HepG2 (cell line): Measurements from ENCODE around the gene ZNF697. TPM values are rescaled to one million over a fixed set of nuclear protein-coding genes. Genes with fewer than 3 reads are reported as not detected.
A peak's percentile ranks its signal among the peaks of the same experiment; 100 is the strongest.

Experiments
- CREM ChIP-seq, 2 experiments: sonication (generic) in 1 of 2; formaldehyde crosslinking in 1 of 2; IDR thresholded peaks; 2 replicates each; pipeline versions ENCODE4 v1.4.0 to v1.6.1; 2016 to 2020; ENCODE audit warnings: antibody characterized with exemption in 1 of 2, mild to moderate bottlenecking in 1 of 2, missing genetic modification reagents in 1 of 2
- HIC2 ChIP-seq: sonication (generic); formaldehyde crosslinking; IDR thresholded peaks from 2 replicates; pipeline ENCODE4 v1.9.0; 2022; ENCODE audit warnings: low read depth, missing genetic modification reagents
- HOMEZ ChIP-seq: IDR thresholded peaks from 2 replicates; pipeline ENCODE4 v1.6.1; 2016; ENCODE audit warnings: low read depth
- MEIS1 ChIP-seq: sonication (generic); formaldehyde crosslinking; IDR thresholded peaks from 2 replicates; pipeline ENCODE4 v1.9.0; 2021; ENCODE audit warnings: mild to moderate bottlenecking, missing genetic modification reagents, moderate library complexity, borderline replicate concordance
- RFXANK ChIP-seq: IDR thresholded peaks from 2 replicates; pipeline ENCODE4 v1.6.1; 2016
- SIN3A ChIP-seq: IDR thresholded peaks from 2 replicates; pipeline ENCODE4 v1.6.1; 2011; ENCODE audit warnings: low read depth, mild to moderate bottlenecking, control low read depth, low read length, borderline replicate concordance
- TSC22D2 ChIP-seq: sonication (generic); formaldehyde crosslinking; IDR thresholded peaks from 2 replicates; pipeline ENCODE4 v1.5.1; 2020; ENCODE audit warnings: missing genetic modification reagents, mild to moderate bottlenecking, borderline replicate concordance
- ZFY ChIP-seq: sonication (generic); formaldehyde crosslinking; IDR thresholded peaks from 2 replicates; pipeline ENCODE4 v1.4.0; 2020; ENCODE audit warnings: missing genetic modification reagents
- ZNF251 ChIP-seq: sonication (generic); formaldehyde crosslinking; IDR thresholded peaks from 2 replicates; pipeline ENCODE4 v1.9.0; 2021; ENCODE audit warnings: mild to moderate bottlenecking, missing genetic modification reagents
- ZNF292 ChIP-seq: sonication (generic); formaldehyde crosslinking; IDR thresholded peaks from 2 replicates; pipeline ENCODE4 v1.8.1; 2022; ENCODE audit warnings: mild to moderate bottlenecking, low read depth, missing genetic modification reagents, borderline replicate concordance
- ZNF343 ChIP-seq: sonication (generic); formaldehyde crosslinking; IDR thresholded peaks from 2 replicates; pipeline ENCODE4 v1.4.0; 2020; ENCODE audit warnings: mild to moderate bottlenecking, missing genetic modification reagents
- ZNF350 ChIP-seq: sonication (generic); formaldehyde crosslinking; IDR thresholded peaks from 2 replicates; pipeline ENCODE4 v1.4.0; 2020; ENCODE audit warnings: mild to moderate bottlenecking, low read depth, missing genetic modification reagents, borderline replicate concordance
- ZNF367 ChIP-seq: sonication (generic); formaldehyde crosslinking; IDR thresholded peaks from 2 replicates; pipeline ENCODE4 v1.4.0; 2020; ENCODE audit warnings: missing genetic modification reagents, borderline replicate concordance
- ZNF430 ChIP-seq: sonication (generic); formaldehyde crosslinking; IDR thresholded peaks from 2 replicates; pipeline ENCODE4 v1.9.0; 2021; ENCODE audit warnings: mild to moderate bottlenecking, missing genetic modification reagents
- ZNF549 ChIP-seq: sonication (generic); formaldehyde crosslinking; IDR thresholded peaks from 2 replicates; pipeline ENCODE4 v1.5.0; 2020; ENCODE audit warnings: missing genetic modification reagents
- ZNF557 ChIP-seq: sonication (generic); formaldehyde crosslinking; IDR thresholded peaks from 2 replicates; pipeline ENCODE4 v1.4.0; 2020; ENCODE audit warnings: missing genetic modification reagents
- ZNF558 ChIP-seq: sonication (generic); formaldehyde crosslinking; IDR thresholded peaks from 2 replicates; pipeline ENCODE4 v1.9.0; 2022; ENCODE audit warnings: mild to moderate bottlenecking, missing genetic modification reagents, borderline replicate concordance
- ZNF577 ChIP-seq: sonication (generic); formaldehyde crosslinking; IDR thresholded peaks from 2 replicates; pipeline ENCODE4 v1.4.0; 2020; ENCODE audit warnings: mild to moderate bottlenecking, low read depth, missing genetic modification reagents, borderline replicate concordance
- ZNF746 ChIP-seq: sonication (generic); formaldehyde crosslinking; IDR thresholded peaks from 2 replicates; pipeline ENCODE4 v1.8.0; 2022; ENCODE audit warnings: mild to moderate bottlenecking, missing genetic modification reagents
- polyA plus RNA-seq, 8 experiments: library from polyadenylated mRNA; depleted of rRNA in 3 of 8; stranded (reverse) in 7 of 8; unstranded in 1 of 8; fragments of >200 nt; fragmentation: Illumina TruSeq in 4 of 8; extraction: Trizol in 4 of 8; gene quantifications; 2 replicates each; pipeline versions ENCODE4 v1.2.1 to v1.2.3, GENCODE V29; 2011 to 2016; ENCODE audit warnings: low read depth in 4 of 8, missing spikeins in 1 of 8, mixed read lengths in 1 of 8; ENCODE audit not compliant: insufficient read depth in 1 of 8
- total RNA-seq, 5 experiments: library from RNA; depleted of rRNA; stranded (reverse); fragments of >200 nt; fragmentation: Illumina TruSeq; extraction: Trizol; gene quantifications; 2 replicates each; pipeline ENCODE4 v1.2.3, GENCODE V29; 2016; ENCODE audit warnings: low read depth in 1 of 5
- TF ChIP-seq, protein P1 (sequence below): sonication (generic); formaldehyde crosslinking; IDR thresholded peaks from 2 replicates; pipeline ENCODE4 v1.4.0; 2020; ENCODE audit warnings: missing genetic modification reagents, borderline replicate concordance

ZNF697 gene
- total and polyA plus RNA-seq, 2 of the 13 experiments (the other 11 are each of a cell fraction or from before 2014, with no cell fraction given) = 2.3 to 7.1 TPM

GRCh38 chr1:119631433-119632102 is 16.5 kb downstream of the ZNF697 start (continued):
- TF ChIP-seq, protein P1, sequence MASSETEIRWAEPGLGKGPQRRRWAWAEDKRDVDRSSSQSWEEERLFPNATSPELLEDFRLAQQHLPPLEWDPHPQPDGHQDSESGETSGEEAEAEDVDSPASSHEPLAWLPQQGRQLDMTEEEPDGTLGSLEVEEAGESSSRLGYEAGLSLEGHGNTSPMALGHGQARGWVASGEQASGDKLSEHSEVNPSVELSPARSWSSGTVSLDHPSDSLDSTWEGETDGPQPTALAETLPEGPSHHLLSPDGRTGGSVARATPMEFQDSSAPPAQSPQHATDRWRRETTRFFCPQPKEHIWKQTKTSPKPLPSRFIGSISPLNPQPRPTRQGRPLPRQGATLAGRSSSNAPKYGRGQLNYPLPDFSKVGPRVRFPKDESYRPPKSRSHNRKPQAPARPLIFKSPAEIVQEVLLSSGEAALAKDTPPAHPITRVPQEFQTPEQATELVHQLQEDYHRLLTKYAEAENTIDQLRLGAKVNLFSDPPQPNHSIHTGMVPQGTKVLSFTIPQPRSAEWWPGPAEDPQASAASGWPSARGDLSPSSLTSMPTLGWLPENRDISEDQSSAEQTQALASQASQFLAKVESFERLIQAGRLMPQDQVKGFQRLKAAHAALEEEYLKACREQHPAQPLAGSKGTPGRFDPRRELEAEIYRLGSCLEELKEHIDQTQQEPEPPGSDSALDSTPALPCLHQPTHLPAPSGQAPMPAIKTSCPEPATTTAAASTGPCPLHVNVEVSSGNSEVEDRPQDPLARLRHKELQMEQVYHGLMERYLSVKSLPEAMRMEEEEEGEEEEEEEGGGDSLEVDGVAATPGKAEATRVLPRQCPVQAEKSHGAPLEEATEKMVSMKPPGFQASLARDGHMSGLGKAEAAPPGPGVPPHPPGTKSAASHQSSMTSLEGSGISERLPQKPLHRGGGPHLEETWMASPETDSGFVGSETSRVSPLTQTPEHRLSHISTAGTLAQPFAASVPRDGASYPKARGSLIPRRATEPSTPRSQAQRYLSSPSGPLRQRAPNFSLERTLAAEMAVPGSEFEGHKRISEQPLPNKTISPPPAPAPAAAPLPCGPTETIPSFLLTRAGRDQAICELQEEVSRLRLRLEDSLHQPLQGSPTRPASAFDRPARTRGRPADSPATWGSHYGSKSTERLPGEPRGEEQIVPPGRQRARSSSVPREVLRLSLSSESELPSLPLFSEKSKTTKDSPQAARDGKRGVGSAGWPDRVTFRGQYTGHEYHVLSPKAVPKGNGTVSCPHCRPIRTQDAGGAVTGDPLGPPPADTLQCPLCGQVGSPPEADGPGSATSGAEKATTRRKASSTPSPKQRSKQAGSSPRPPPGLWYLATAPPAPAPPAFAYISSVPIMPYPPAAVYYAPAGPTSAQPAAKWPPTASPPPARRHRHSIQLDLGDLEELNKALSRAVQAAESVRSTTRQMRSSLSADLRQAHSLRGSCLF = no peak
- no peak for TF ChIP-seq SIN3A
- TF ChIP-seq ZNF343 = peak; percentile 76; the same call in 1 of the 2 replicates
- TF ChIP-seq ZNF292 (CRISPR knock-in tag) = no peak
- 0 out of 2 replicates have a peak, but pooled peaks have one; percentile 48 for TF ChIP-seq ZNF549 (CRISPR knock-in tag)
- no peak for TF ChIP-seq HIC2 (CRISPR knock-in tag)
- peak; percentile 48; the same call in 1 of the 2 replicates for TF ChIP-seq MEIS1 (CRISPR knock-in tag)
- TF ChIP-seq HOMEZ (CRISPR knock-in tag) = 0 out of 2 replicates have a peak, but pooled peaks have one; percentile 29
- 0 out of 2 replicates have a peak, but pooled peaks have one; percentile 60 for TF ChIP-seq ZNF557 (CRISPR knock-in tag)
- TF ChIP-seq ZNF350 = no peak; the same call in 1 of the 2 replicates
- 0 out of 2 replicates have a peak, but pooled peaks have one; percentile 18 for TF ChIP-seq CREM (IDR thresholded peaks at IDR 0.05)
- TF ChIP-seq CREM (CRISPR knock-in tag; IDR thresholded peaks at IDR 0.05) = no peak
- TF ChIP-seq TSC22D2 (CRISPR knock-in tag) = no peak
- TF ChIP-seq RFXANK (CRISPR knock-in tag) = no peak
- TF ChIP-seq ZNF430 = no peak
- TF ChIP-seq ZNF367 (CRISPR knock-in tag) = peak; percentile 83; the same call in 1 of the 2 replicates
- no peak for TF ChIP-seq ZNF251 (CRISPR knock-in tag)
- TF ChIP-seq ZNF746 (CRISPR knock-in tag) = 0 out of 2 replicates have a peak, but pooled peaks have one; percentile 27
- TF ChIP-seq ZNF577 (CRISPR knock-in tag) = no peak
- TF ChIP-seq ZNF558 (CRISPR knock-in tag) = no peak; the same call in 1 of the 2 replicates
- TF ChIP-seq ZFY = peak; percentile 90
